Fibroblast of lung (primary cell): ENCODE results near the gene HIPK3.

Experiments
- CTCF ChIP-seq, 2 donors: IDR thresholded peaks in 1 of 2; conservative IDR thresholded peaks in 1 of 2; 1 replicate in 1 of 2; 2 replicates in 1 of 2; pipeline ENCODE4 v1.5.1; 2011 to 2012; ENCODE audit warnings: low read length in 2 of 2, control low read depth in 1 of 2, inconsistent platforms in 1 of 2, low read depth in 1 of 2, mild to moderate bottlenecking in 1 of 2
- EZH2 ChIP-seq: IDR thresholded peaks from 2 replicates; pipeline ENCODE4 v1.5.1; 2012; ENCODE audit warnings: low read length, control low read depth, mild to moderate bottlenecking; ENCODE audit errors: missing control alignments

- TF ChIP-seq CTCF (conservative IDR thresholded peaks at IDR 0.05 in 1 of 2, IDR thresholded peaks at IDR 0.05 in 1 of 2; ENCODE audit: low read depth in 1 of 2, low read length in 2 of 2) (no peak), EZH2 (no peak)
These were observed 34.0 kb downstream of the HIPK3 start for GRCh38 chr11:33291004-33291777.
